Right cardiac atrium (tissue), 5 donors: ENCODE measurements around the gene STEAP1. TPM values are rescaled to one million over a fixed set of nuclear protein-coding genes. Genes with fewer than 3 reads are reported as not detected.
"Not testable (repeated sequence)": the region's sequence is repeated elsewhere in the genome, so short reads cannot be mapped to it uniquely, and the experiment has no call there.

Source experiments
- ATAC-seq, 2 donors: fragments of 200-7000 bp; cut with Tn5 transposase; one replicate each; pipeline versions ENCODE4 v1.8.0 to v1.9.1; 2020; ENCODE audit warnings: moderate library complexity in 2 of 2, mild to moderate bottlenecking in 1 of 2
- DNase-seq, 3 donors: peaks; one replicate each; pipeline ENCODE4 v3.0.0-alpha.2; 2020
- H3K27ac ChIP-seq: one replicate; pipeline ENCODE4 v1.5.1; 2013; ENCODE audit warnings: mild to moderate bottlenecking, low read length, control low read depth, moderate library complexity
- H3K27me3 ChIP-seq: one replicate; pipeline ENCODE4 v1.6.1; 2013; ENCODE audit not compliant: control insufficient read depth, insufficient read depth
- H3K4me1 ChIP-seq: one replicate; pipeline ENCODE4 v1.6.1; 2013; ENCODE audit warnings: low read length; ENCODE audit not compliant: control insufficient read depth, insufficient read depth
- H3K4me3 ChIP-seq: one replicate; pipeline ENCODE4 v1.5.1; 2013; ENCODE audit warnings: low read length, control low read depth
- H3K9me3 ChIP-seq: one replicate; pipeline ENCODE4 v1.6.1; 2013; ENCODE audit warnings: low read length; ENCODE audit not compliant: control insufficient read depth
- WGBS: extraction: QIAGEN DNeasy Blood & Tissue Kit; methylation state at CpG from one replicate; pipeline ENCODE4 v1.1.7; 2013; 5-methylcytosine and 5-hydroxymethylcytosine counted together
- intact Hi-C, 4 donors: fragments of 100-400 bp; cut with DNase I; formaldehyde crosslinking; loops; one replicate each; pipeline versions ENCODE4 v1.11.0 to v1.14.0; 2022 to 2023
- polyA plus RNA-seq: library from polyadenylated mRNA; stranded (reverse); fragments of 200-250 nt; gene quantifications from one replicate; pipeline ENCODE4 v1.2.3, GENCODE V29; 2013
- total RNA-seq, 4 donors: library from RNA; stranded (reverse); fragmentation: NEBNext Ultra II Directional; extraction: Animal tissue kit (Norgen Biotek cat#: 25700); gene quantifications; one replicate each; pipeline ENCODE4 v1.2.1, GENCODE V29; 2021
- donor health status: healthy with polysubstance abuse.
- donor health status: DM: no; HTN: yes; CAD: no.
- donor health status: DM: no; HTN: no; CAD: no.
- donor health status: DM: no; HTN: yes; CAD: no; lungs with severe emphysema.
- donor health status: DM: yes; HTN: yes; CAD: no.

The STEAP1 gene
- total and polyA plus RNA-seq, 5 donors = 1.5 to 7.8 (median 2.2) TPM

GRCh38 chr7:90173127-90173844 lies 19.0 kb downstream of the STEAP1 start:
- DNase-seq (no peak), ATAC-seq (no peak)
- no peak overlapping the region for H3K27ac ChIP-seq
- intact Hi-C loops = no loop called here
- no peaks in the 10 kb centered on the region for H3K27me3 ChIP-seq
- no peaks in the 10 kb centered on the region for H3K9me3 ChIP-seq
- no peak overlapping the region for H3K4me3 ChIP-seq
- 85% methylated on average over 4 of the region's 4 CpGs for WGBS
- H3K4me1 ChIP-seq = no peaks in the 10 kb centered on the region

DNA sequence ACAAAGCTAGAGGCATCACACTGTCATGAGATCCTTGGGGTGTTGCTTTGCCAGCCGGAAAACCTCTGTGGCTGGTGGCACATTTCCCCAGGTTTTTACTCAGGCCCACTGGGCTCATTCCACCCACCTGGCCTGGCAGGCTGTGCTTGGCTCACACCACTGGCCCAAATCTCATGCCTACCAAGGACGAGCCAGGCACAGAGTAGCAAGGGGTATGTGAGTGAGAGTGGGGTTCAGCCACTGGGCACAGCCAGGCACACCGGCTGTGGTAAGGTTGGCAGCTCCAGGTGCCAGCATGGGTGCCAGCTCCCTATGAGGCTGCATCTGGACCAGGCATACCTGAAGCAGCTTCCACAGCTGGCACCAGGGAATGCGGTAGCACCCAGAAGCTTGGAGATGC lies 21.4 kb downstream of the STEAP1 start:
- H3K4me1 ChIP-seq = no peaks in the 10 kb centered on the region
- no peaks in the 10 kb centered on the region for H3K9me3 ChIP-seq
- DNase-seq = no peak
- ATAC-seq = no peak
- no peak overlapping the region for H3K27ac ChIP-seq
- WGBS = 92% methylated on average over 4 of the region's 4 CpGs
- intact Hi-C loops = no loop called here
- no peaks in the 10 kb centered on the region for H3K27me3 ChIP-seq
- H3K4me3 ChIP-seq = no peak overlapping the region

- H3K27me3 ChIP-seq = no peaks in the 10 kb centered on the region
- ATAC-seq (no peak), DNase-seq (no peak)
- H3K9me3 ChIP-seq = no peaks in the 10 kb centered on the region
- 89% methylated on average over 1 of the region's 1 CpG for WGBS
- intact Hi-C loops = no loop called here
- no peak overlapping the region for H3K27ac ChIP-seq
- H3K4me3 ChIP-seq = no peak overlapping the region
- H3K4me1 ChIP-seq = no peaks in the 10 kb centered on the region
These were observed 21.9 kb downstream of the STEAP1 start for GRCh38 chr7:90176195-90176594.

GRCh38 chr7:90178166-90178565 lies 23.9 kb downstream of the STEAP1 start:
- Histone ChIP-seq H3K4me1 (no peaks in the 10 kb centered on the region), H3K4me3 (no peak overlapping the region), H3K27ac (no peak overlapping the region), H3K27me3 (no peaks in the 10 kb centered on the region), H3K9me3 (no peaks in the 10 kb centered on the region)
- no peak for ATAC-seq
- WGBS = 90% methylated on average over 2 of the region's 2 CpGs
- intact Hi-C loops = no loop called here
- no peak for DNase-seq

DNA sequence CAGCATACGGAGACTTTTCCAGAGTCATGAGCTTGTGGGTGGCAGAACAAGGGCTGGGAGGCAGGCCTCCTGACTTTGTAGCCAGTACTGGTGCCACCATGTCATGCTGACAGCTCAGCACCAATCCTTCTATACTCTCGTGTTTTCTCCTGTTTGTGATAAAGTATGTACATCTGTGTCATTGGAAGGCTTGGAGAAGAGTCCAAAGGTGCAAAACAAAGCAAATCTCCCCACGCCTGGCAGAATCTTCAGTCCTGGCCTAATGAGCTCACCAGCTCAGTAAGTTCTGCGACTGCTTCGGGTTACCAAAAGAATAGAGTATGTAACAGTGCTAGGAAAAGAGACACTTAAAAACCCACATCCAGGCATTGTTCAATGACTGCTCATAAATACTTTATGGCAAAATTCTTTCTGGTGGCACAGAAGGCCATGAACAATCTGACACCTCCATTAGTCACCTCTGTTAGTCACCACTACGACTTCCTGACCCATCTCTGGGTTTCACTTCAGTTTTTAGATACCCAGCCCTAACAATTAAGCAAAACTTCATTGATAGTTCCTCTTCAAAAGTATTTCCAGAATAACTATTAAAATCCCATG lies 24.5 kb downstream of the STEAP1 start:
- Histone ChIP-seq H3K4me1 (no peaks in the 10 kb centered on the region), H3K27ac (no peak overlapping the region), H3K4me3 (no peak overlapping the region), H3K27me3 (no peaks in the 10 kb centered on the region), H3K9me3 (no peaks in the 10 kb centered on the region)
- intact Hi-C loops = no loop called here
- WGBS = 71% methylated on average over 6 of the region's 6 CpGs
- ATAC-seq (no peak), DNase-seq (no peak)

GRCh38 chr7:90180011-90180585 lies 25.8 kb downstream of the STEAP1 start:
- no peak for ATAC-seq

DNA sequence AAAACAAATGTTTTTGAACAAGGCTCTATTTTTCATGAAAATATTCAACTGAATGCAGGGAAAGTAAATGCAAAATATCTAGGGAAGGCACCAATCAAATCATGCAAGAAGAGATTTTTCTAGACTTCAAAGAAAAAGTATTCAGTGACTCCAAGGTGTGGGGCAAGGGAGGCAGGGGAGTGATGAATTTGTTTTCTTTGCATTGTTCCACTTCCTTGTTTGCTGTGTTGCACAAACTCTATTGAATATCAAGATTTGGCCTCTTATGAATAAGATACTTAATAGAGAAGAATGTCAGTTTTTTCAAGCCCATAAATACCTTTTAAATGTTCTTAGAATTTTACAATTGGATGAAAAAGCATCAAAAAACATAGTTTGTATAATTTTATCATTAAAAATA lies 26.4 kb downstream of the STEAP1 start:
- ATAC-seq (no peak), DNase-seq (no peak)
- Histone ChIP-seq H3K9me3 (no peaks in the 10 kb centered on the region), H3K4me3 (no peak overlapping the region), H3K4me1 (no peaks in the 10 kb centered on the region), H3K27me3 (no peaks in the 10 kb centered on the region), H3K27ac (no peak overlapping the region)
- intact Hi-C loops = no loop called here

More at GRCh38 chr7:90180011-90180585, 25.8 kb downstream of the STEAP1 start:
- Histone ChIP-seq H3K9me3 (no peaks in the 10 kb centered on the region), H3K4me3 (no peak overlapping the region), H3K4me1 (no peaks in the 10 kb centered on the region), H3K27me3 (no peaks in the 10 kb centered on the region), H3K27ac (no peak overlapping the region)
- intact Hi-C loops = no loop called here
- WGBS = 60% methylated on average over 1 of the region's 1 CpG
- no peak for DNase-seq

GRCh38 chr7:90181485-90181884 lies 27.2 kb downstream of the STEAP1 start:
- ATAC-seq = no peak
- no peaks in the 10 kb centered on the region for H3K9me3 ChIP-seq
- no peaks in the 10 kb centered on the region for H3K4me1 ChIP-seq
- H3K27me3 ChIP-seq = no peaks in the 10 kb centered on the region
- no peak overlapping the region for H3K4me3 ChIP-seq
- intact Hi-C loops = no loop called here
- DNase-seq = no peak
- no peak overlapping the region for H3K27ac ChIP-seq

GRCh38 chr7:90186290-90186689 lies 32.0 kb downstream of the STEAP1 start:
- H3K4me1 ChIP-seq, H3K27ac ChIP-seq, DNase-seq, H3K27me3 ChIP-seq, ATAC-seq, intact Hi-C loops, H3K9me3 ChIP-seq, H3K4me3 ChIP-seq: not testable (repeated sequence)
- WGBS = 85% methylated on average over 4 of the region's 4 CpGs

- ATAC-seq = no peak
- H3K27ac ChIP-seq = no peak overlapping the region
- no peaks in the 10 kb centered on the region for H3K27me3 ChIP-seq
- no peak for DNase-seq
- no peaks in the 10 kb centered on the region for H3K9me3 ChIP-seq
- no peaks in the 10 kb centered on the region for H3K4me1 ChIP-seq
- intact Hi-C loops = no loop called here
- no peak overlapping the region for H3K4me3 ChIP-seq
These were observed 33.3 kb downstream of the STEAP1 start for GRCh38 chr7:90187507-90188050.

GRCh38 chr7:90188281-90188680 lies 34.0 kb downstream of the STEAP1 start:
- intact Hi-C loops = no loop called here
- H3K4me1 ChIP-seq = no peaks in the 10 kb centered on the region
- H3K27me3 ChIP-seq = no peaks in the 10 kb centered on the region
- no peaks in the 10 kb centered on the region for H3K9me3 ChIP-seq
- H3K27ac ChIP-seq = no peak overlapping the region
- no peak overlapping the region for H3K4me3 ChIP-seq
- 59% methylated on average over 2 of the region's 2 CpGs for WGBS
- no peak for DNase-seq
- peak in 1 of 2 donors; percentile 43 for ATAC-seq
